ENCODE data around the gene ING3.
"Not testable (repeated sequence)": the region's sequence is repeated elsewhere in the genome, so short reads cannot be mapped to it uniquely, and the experiment has no call there.

Gene ING3

GRCh38 chr7:120951309-120951699, 727 bp downstream of the ING3 start:
- no peak for DNase-seq (ENCODE audit: low spot score)

GRCh38 chr7:120951826-120952225, 1.2 kb downstream of the ING3 start:
- no peak for DNase-seq (ENCODE audit: low spot score)

- no peak for DNase-seq (ENCODE audit: low spot score)
Observed at GRCh38 chr7:120955577-120956149, 5.1 kb downstream of the ING3 start.

- DNase-seq (ENCODE audit: low spot score): no peak
Observed at GRCh38 chr7:120959929-120960484, 9.4 kb downstream of the ING3 start.

GRCh38 chr7:120960714-120961113, 10.1 kb downstream of the ING3 start:
- no peak for DNase-seq (ENCODE audit: low spot score)

GRCh38 chr7:120961638-120962173, 11.1 kb downstream of the ING3 start:
- no peak for DNase-seq (ENCODE audit: low spot score)

- no peak for DNase-seq (ENCODE audit: low spot score)
Observed at GRCh38 chr7:120964088-120964487, 13.5 kb downstream of the ING3 start.

- no peak for DNase-seq (ENCODE audit: low spot score)
Observed at GRCh38 chr7:120966961-120967360, 16.4 kb downstream of the ING3 start.

GRCh38 chr7:120973849-120974248, 23.3 kb downstream of the ING3 start:
- DNase-seq (ENCODE audit: low spot score): no peak

GRCh38 chr7:120979765-120980499, 29.4 kb downstream of the ING3 start:
- no peak for DNase-seq (ENCODE audit: low spot score)

GRCh38 chr7:120981117-120981516, 30.5 kb downstream of the ING3 start:
- no peak for DNase-seq (ENCODE audit: low spot score)

- DNase-seq (ENCODE audit: low spot score): no peak
Observed at GRCh38 chr7:120981888-120982615, 31.5 kb downstream of the ING3 start.

GRCh38 chr7:120983592-120983991, 33.0 kb downstream of the ING3 start:
- not testable (repeated sequence) for DNase-seq (ENCODE audit: low spot score)

GRCh38 chr7:120984406-120984805, 33.8 kb downstream of the ING3 start:
- no peak for DNase-seq (ENCODE audit: low spot score)

- DNase-seq (ENCODE audit: low spot score): no peak
Observed at GRCh38 chr7:120985130-120985758, 34.7 kb downstream of the ING3 start.

GRCh38 chr7:120985839-120986238, 35.3 kb downstream of the ING3 start:
- no peak for DNase-seq (ENCODE audit: low spot score)

GRCh38 chr7:120986650-120987049, 36.1 kb downstream of the ING3 start:
- no peak for DNase-seq (ENCODE audit: low spot score)

- DNase-seq (ENCODE audit: low spot score): no peak
Observed at GRCh38 chr7:120987280-120987679, 36.7 kb downstream of the ING3 start.

GRCh38 chr7:120987683-120988590, 37.4 kb downstream of the ING3 start:
- DNase-seq (ENCODE audit: low spot score): peak; percentile 79

GRCh38 chr7:120988591-120989256, 38.1 kb downstream of the ING3 start, which contains the start of gene CPED1:
Gene CPED1, plus strand, starts transcription at chr7:120988711. Its CDS starts 911 bp downstream, at chr7:120989622.
- peak; percentile 65 for DNase-seq (ENCODE audit: low spot score)

All from germinal center (tissue), 1 donor.